Karpas-422 (cell line): ENCODE measurements around the gene MOB3B. TPM values are rescaled to one million over a fixed set of nuclear protein-coding genes. Genes with fewer than 3 reads are reported as not detected.

Experiments
- DNase-seq: peaks from one replicate; pipeline ENCODE4 v3.0.0-alpha.2; 2015
- H2AFZ ChIP-seq: fragments of 200-600 bp; sonication (generic); 2 replicates; pipeline ENCODE4 v1.6.1; 2014; ENCODE audit warnings: antibody characterized with exemption, low read length, mixed read lengths
- H3K27ac ChIP-seq: fragments of 200-600 bp; sonication (generic); 2 replicates; pipeline ENCODE4 v1.5.1; 2014; ENCODE audit warnings: mild to moderate bottlenecking, low read length, moderate library complexity
- H3K27me3 ChIP-seq: fragments of 200-600 bp; sonication (generic); 2 replicates; pipeline ENCODE4 v1.6.1; 2014; ENCODE audit warnings: low read length, mixed read lengths
- H3K36me3 ChIP-seq: fragments of 200-600 bp; sonication (generic); 2 replicates; pipeline ENCODE4 v1.6.1; 2014; ENCODE audit warnings: low read length, mixed read lengths; ENCODE audit not compliant: insufficient read depth
- H3K4me1 ChIP-seq: fragments of 200-600 bp; sonication (generic); 2 replicates; pipeline ENCODE4 v1.6.1; 2014; ENCODE audit warnings: mild to moderate bottlenecking, low read length, mixed read lengths
- H3K4me2 ChIP-seq: fragments of 200-600 bp; sonication (generic); 2 replicates; pipeline ENCODE4 v1.6.1; 2014; ENCODE audit warnings: low read length, low read depth, mild to moderate bottlenecking; ENCODE audit not compliant: poor library complexity, severe bottlenecking
- H3K4me3 ChIP-seq: fragments of 200-600 bp; sonication (generic); 2 replicates; pipeline ENCODE4 v1.5.1; 2014; ENCODE audit warnings: mild to moderate bottlenecking, antibody characterized with exemption, low read length, mixed read lengths
- H3K79me2 ChIP-seq: fragments of 200-600 bp; sonication (generic); 2 replicates; pipeline ENCODE4 v1.6.1; 2014; ENCODE audit warnings: mild to moderate bottlenecking, low read length, mixed read lengths
- H3K9ac ChIP-seq: fragments of 200-600 bp; sonication (generic); 2 replicates; pipeline ENCODE4 v1.6.0; 2014; ENCODE audit warnings: low read length
- H3K9me2 ChIP-seq: fragments of 200-600 bp; sonication (generic), shearing (Covaris generic); replicated peaks from 2 replicates; pipeline ENCODE4 v1.6.0; 2014; ENCODE audit warnings: mild to moderate bottlenecking, low read length, moderate library complexity; ENCODE audit not compliant: insufficient read depth
- H3K9me3 ChIP-seq: fragments of 300-700, 200-600 bp; sonication (generic); 2 replicates; pipeline ENCODE4 v1.6.1; 2014; ENCODE audit warnings: low read length, mixed read lengths
- H4K20me1 ChIP-seq: fragments of 200-600 bp; sonication (generic); 2 replicates; pipeline ENCODE4 v1.6.1; 2014; ENCODE audit warnings: mild to moderate bottlenecking, antibody characterized with exemption, low read length, low read depth; ENCODE audit not compliant: insufficient read depth
- total RNA-seq: library from RNA; depleted of rRNA; stranded (reverse); fragments of >200 nt; shearing (Covaris generic); gene quantifications from 2 replicates; pipeline ENCODE4 v1.2.3, GENCODE V29; 2014; ENCODE audit warnings: low replicate concordance

Gene MOB3B
- total RNA-seq, 1 experiment from 2014 or later = 0.45 TPM

- Histone ChIP-seq H3K9me3 (no peaks in the 10 kb centered on the region), H3K79me2 (no peaks in the 10 kb centered on the region), H2AFZ (no peak overlapping the region), H3K4me3 (no peak overlapping the region), H3K4me2 (no peak overlapping the region), H3K9ac (no peak overlapping the region), H3K36me3 (no peaks in the 10 kb centered on the region), H3K9me2 (no peaks in the 10 kb centered on the region), H3K27ac (no peak overlapping the region), H4K20me1 (no peaks in the 10 kb centered on the region), H3K27me3 (no peaks in the 10 kb centered on the region), H3K4me1 (peaks cover 9% of the 10 kb centered on the region)
- no peak for DNase-seq
These were observed 1.5 kb upstream of the MOB3B start for GRCh38 chr9:27530915-27531755.

GRCh38 chr9:27528886-27529315 lies 713 bp downstream of the MOB3B start:
- 0 out of 2 replicates have a peak overlapping the region, but pooled peaks have one; percentile 95 for H2AFZ ChIP-seq
- H3K36me3 ChIP-seq = no peaks in the 10 kb centered on the region
- H3K4me1 ChIP-seq = peaks cover 9% of the 10 kb centered on the region
- no peaks in the 10 kb centered on the region for H3K79me2 ChIP-seq
- DNase-seq = no peak
- peak overlapping the region; percentile 83 for H3K4me2 ChIP-seq
- peak overlapping the region; percentile 54; the same call in 1 of the 2 replicates for H3K9ac ChIP-seq
- no peak overlapping the region for H3K27ac ChIP-seq
- H3K9me2 ChIP-seq = no peaks in the 10 kb centered on the region
- no peaks in the 10 kb centered on the region for H3K9me3 ChIP-seq
- H4K20me1 ChIP-seq = no peaks in the 10 kb centered on the region
- H3K4me3 ChIP-seq = peak overlapping the region; percentile 67
- H3K27me3 ChIP-seq = no peaks in the 10 kb centered on the region

- H3K27me3 ChIP-seq = no peaks in the 10 kb centered on the region
- no peak overlapping the region for H3K4me2 ChIP-seq
- H3K4me3 ChIP-seq = no peak overlapping the region
- H2AFZ ChIP-seq = no peak overlapping the region
- no peak overlapping the region for H3K27ac ChIP-seq
- no peak overlapping the region for H3K9ac ChIP-seq
- H3K79me2 ChIP-seq = no peaks in the 10 kb centered on the region
- H3K36me3 ChIP-seq = no peaks in the 10 kb centered on the region
- H4K20me1 ChIP-seq = no peaks in the 10 kb centered on the region
- no peak for DNase-seq
- H3K9me2 ChIP-seq = no peaks in the 10 kb centered on the region
- H3K4me1 ChIP-seq = peaks cover 9% of the 10 kb centered on the region
- H3K9me3 ChIP-seq = no peaks in the 10 kb centered on the region
These were observed 1.3 kb downstream of the MOB3B start for GRCh38 chr9:27528076-27528885.

GRCh38 chr9:27527702-27528075 lies 1.9 kb downstream of the MOB3B start:
- Histone ChIP-seq H3K27me3 (no peaks in the 10 kb centered on the region), H3K27ac (no peak overlapping the region), H3K9me2 (no peaks in the 10 kb centered on the region), H3K4me3 (no peak overlapping the region), H2AFZ (no peak overlapping the region), H4K20me1 (no peaks in the 10 kb centered on the region), H3K36me3 (no peaks in the 10 kb centered on the region), H3K79me2 (no peaks in the 10 kb centered on the region), H3K4me2 (no peak overlapping the region), H3K4me1 (peaks cover 9% of the 10 kb centered on the region), H3K9me3 (no peaks in the 10 kb centered on the region), H3K9ac (no peak overlapping the region)
- DNase-seq = no peak

GRCh38 chr9:27524236-27524635 lies 5.4 kb downstream of the MOB3B start, which contains the start of gene IFNK:
IFNK (plus strand) TSS chr9:27524290; CDS start chr9:27524337, 47 bp downstream.
- Histone ChIP-seq H3K79me2 (no peaks in the 10 kb centered on the region), H3K9me2 (no peaks in the 10 kb centered on the region)

GRCh38 chr9:27523141-27523540 lies 6.5 kb downstream of the MOB3B start:
- no peaks in the 10 kb centered on the region for H3K9me3 ChIP-seq
- no peaks in the 10 kb centered on the region for H3K79me2 ChIP-seq
- no peak overlapping the region for H3K9ac ChIP-seq
- no peak overlapping the region for H2AFZ ChIP-seq
- H3K27ac ChIP-seq = no peak overlapping the region
- no peaks in the 10 kb centered on the region for H3K4me1 ChIP-seq
- H3K27me3 ChIP-seq = no peaks in the 10 kb centered on the region
- H3K4me2 ChIP-seq = no peak overlapping the region
- no peaks in the 10 kb centered on the region for H3K9me2 ChIP-seq
- H4K20me1 ChIP-seq = no peaks in the 10 kb centered on the region
- DNase-seq = no peak
- no peaks in the 10 kb centered on the region for H3K36me3 ChIP-seq
- no peak overlapping the region for H3K4me3 ChIP-seq

More at GRCh38 chr9:27524236-27524635, 5.4 kb downstream of the MOB3B start, which contains the start of gene IFNK:
- no peaks in the 10 kb centered on the region for H3K9me3 ChIP-seq
- H3K4me1 ChIP-seq = peaks cover 5% of the 10 kb centered on the region
- H3K9ac ChIP-seq = no peak within 1 kb of the TSS
- no peak within 1 kb of the TSS for H2AFZ ChIP-seq
- H3K27me3 ChIP-seq = no peaks in the 10 kb centered on the region
- H3K27ac ChIP-seq = no peak within 1 kb of the TSS
- no peak within 1 kb of the TSS for H3K4me2 ChIP-seq
- no peaks in the 10 kb centered on the region for H4K20me1 ChIP-seq
- H3K36me3 ChIP-seq = no peaks in the 10 kb centered on the region
- no peak within 1 kb of the TSS for H3K4me3 ChIP-seq
- DNase-seq = no peak

- H3K9ac ChIP-seq = no peak overlapping the region
- no peak overlapping the region for H3K4me3 ChIP-seq
- H3K4me2 ChIP-seq = no peak overlapping the region
- H3K4me1 ChIP-seq = no peaks in the 10 kb centered on the region
- no peak overlapping the region for H2AFZ ChIP-seq
- H3K27me3 ChIP-seq = no peaks in the 10 kb centered on the region
- DNase-seq = no peak
- H3K36me3 ChIP-seq = no peaks in the 10 kb centered on the region
- H3K79me2 ChIP-seq = no peaks in the 10 kb centered on the region
- no peak overlapping the region for H3K27ac ChIP-seq
- H3K9me2 ChIP-seq = no peaks in the 10 kb centered on the region
- no peaks in the 10 kb centered on the region for H4K20me1 ChIP-seq
- no peaks in the 10 kb centered on the region for H3K9me3 ChIP-seq
These were observed 8.6 kb downstream of the MOB3B start for GRCh38 chr9:27520986-27521385.
